ENCODE data around the gene TDRD10.

Gene TDRD10

GRCh38 chr1:154502066-154502743 lies at the start of gene TDRD10, which contains the start of gene SHE:
TSS of gene TDRD10 (plus strand) at chr1:154502219. CDS start at chr1:154506904, 4,685 bp downstream.
TSS of gene SHE (minus strand) at chr1:154502412. CDS start at chr1:154502026, 386 bp downstream.
- CTCF ChIA-PET: interaction anchor here (3.4 kb wide), 1 partner anchor 21 kb away, joined by 21 read pairs; no protein-coding TSS in a partner anchor
- no peak for TF ChIP-seq CTCF (IDR thresholded peaks at IDR 0.05; ENCODE audit: insufficient read depth, low read length, missing control alignments)
- H3K4me3 ChIP-seq (ENCODE audit: low read depth, low read length): no peak within 1 kb of the TSS
- no peak for DNase-seq (ENCODE audit: low read depth, low spot score)
- POLR2A ChIA-PET: no interaction called here

GRCh38 chr1:154453161-154453560 lies 48.9 kb upstream of the TDRD10 start:
- POLR2A ChIA-PET: interaction anchor here (1.6 kb wide), 1 partner anchor 10 kb away, joined by 4 read pairs; no protein-coding TSS in a partner anchor
- CTCF ChIA-PET: interaction anchor here (0.8 kb wide), 1 partner anchor 12 kb away, joined by 3 read pairs; no protein-coding TSS in a partner anchor
- no peak overlapping the region for H3K4me3 ChIP-seq (ENCODE audit: low read depth, low read length)
- no peak for TF ChIP-seq CTCF (IDR thresholded peaks at IDR 0.05; ENCODE audit: insufficient read depth, low read length, missing control alignments)
- no peak for DNase-seq (ENCODE audit: low read depth, low spot score)

GRCh38 chr1:154453574-154454352 lies 48.3 kb upstream of the TDRD10 start:
- POLR2A ChIA-PET: interaction anchor here (0.6 to 1.6 kb wide), 2 partner anchors 9 to 512 kb away, joined by 3 to 4 read pairs; no protein-coding TSS in a partner anchor
- H3K4me3 ChIP-seq (ENCODE audit: low read depth, low read length): no peak overlapping the region
- DNase-seq (ENCODE audit: low read depth, low spot score): no peak
- CTCF ChIA-PET: interaction anchor here (0.8 to 1.1 kb wide), 2 partner anchors 12 to 13 kb away, joined by 3 read pairs; no protein-coding TSS in a partner anchor
- no peak for TF ChIP-seq CTCF (IDR thresholded peaks at IDR 0.05; ENCODE audit: insufficient read depth, low read length, missing control alignments)

- TF ChIP-seq CTCF (IDR thresholded peaks at IDR 0.05; ENCODE audit: insufficient read depth, low read length, missing control alignments): no peak
- no peak overlapping the region for H3K4me3 ChIP-seq (ENCODE audit: low read depth, low read length)
- DNase-seq (ENCODE audit: low read depth, low spot score): no peak
- POLR2A ChIA-PET: interaction anchor here (0.6 to 1.6 kb wide), 2 partner anchors 8 to 511 kb away, joined by 3 to 4 read pairs; no protein-coding TSS in a partner anchor
- CTCF ChIA-PET: interaction anchor here (1.1 kb wide), 1 partner anchor 12 kb away, joined by 3 read pairs; no protein-coding TSS in a partner anchor
Observed at GRCh38 chr1:154454386-154455120, 47.5 kb upstream of the TDRD10 start.

GRCh38 chr1:154456631-154457030 lies 45.4 kb upstream of the TDRD10 start:
- no peak overlapping the region for H3K4me3 ChIP-seq (ENCODE audit: low read depth, low read length)
- TF ChIP-seq CTCF (IDR thresholded peaks at IDR 0.05; ENCODE audit: insufficient read depth, low read length, missing control alignments): no peak
- CTCF ChIA-PET: no interaction called here
- POLR2A ChIA-PET: no interaction called here
- no peak for DNase-seq (ENCODE audit: low read depth, low spot score)
